Measurements from ENCODE around the gene MFAP4.

MFAP4 gene

GRCh38 chr17:19386974-19387920 is at the start of gene MFAP4:
Gene MFAP4, minus strand, starts transcription at chr17:19387190. Its CDS starts 35 bp downstream, at chr17:19387155.
- H3K4me3 ChIP-seq (ENCODE audit: low read depth, low read length) = no peak within 1 kb of the TSS
- DNase-seq (ENCODE audit: low read depth) = no peak
- TF ChIP-seq CTCF (IDR thresholded peaks at IDR 0.05; ENCODE audit: insufficient read depth, low read depth, low read length, missing control alignments) = no peak

- TF ChIP-seq CTCF (IDR thresholded peaks at IDR 0.05; ENCODE audit: insufficient read depth, low read depth, low read length, missing control alignments) = peak; percentile 12
- no peak for DNase-seq (ENCODE audit: low read depth)
- H3K4me3 ChIP-seq (ENCODE audit: low read depth, low read length) = no peak overlapping the region
Measured at GRCh38 chr17:19433727-19434340, 46.8 kb upstream of the MFAP4 start.

GRCh38 chr17:19433255-19433654 is 46.3 kb upstream of the MFAP4 start:
- no peak for TF ChIP-seq CTCF (IDR thresholded peaks at IDR 0.05; ENCODE audit: insufficient read depth, low read depth, low read length, missing control alignments)
- no peak overlapping the region for H3K4me3 ChIP-seq (ENCODE audit: low read depth, low read length)
- no peak for DNase-seq (ENCODE audit: low read depth)

- no peak for TF ChIP-seq CTCF (IDR thresholded peaks at IDR 0.05; ENCODE audit: insufficient read depth, low read depth, low read length, missing control alignments)
- DNase-seq (ENCODE audit: low read depth) = no peak
- H3K4me3 ChIP-seq (ENCODE audit: low read depth, low read length) = no peak overlapping the region
Measured at GRCh38 chr17:19431691-19432090, 44.7 kb upstream of the MFAP4 start.

- no peak overlapping the region for H3K4me3 ChIP-seq (ENCODE audit: low read depth, low read length)
- TF ChIP-seq CTCF (IDR thresholded peaks at IDR 0.05; ENCODE audit: insufficient read depth, low read depth, low read length, missing control alignments) = no peak
- no peak for DNase-seq (ENCODE audit: low read depth)
Measured at GRCh38 chr17:19426631-19427030, 39.6 kb upstream of the MFAP4 start.

GRCh38 chr17:19424934-19425868 is 38.2 kb upstream of the MFAP4 start:
- DNase-seq (ENCODE audit: low read depth) = no peak
- no peak overlapping the region for H3K4me3 ChIP-seq (ENCODE audit: low read depth, low read length)
- TF ChIP-seq CTCF (IDR thresholded peaks at IDR 0.05; ENCODE audit: insufficient read depth, low read depth, low read length, missing control alignments) = no peak

Data from GM12865 (cell line).